ENCODE data around the gene DLG1.

The DLG1 gene

DNA sequence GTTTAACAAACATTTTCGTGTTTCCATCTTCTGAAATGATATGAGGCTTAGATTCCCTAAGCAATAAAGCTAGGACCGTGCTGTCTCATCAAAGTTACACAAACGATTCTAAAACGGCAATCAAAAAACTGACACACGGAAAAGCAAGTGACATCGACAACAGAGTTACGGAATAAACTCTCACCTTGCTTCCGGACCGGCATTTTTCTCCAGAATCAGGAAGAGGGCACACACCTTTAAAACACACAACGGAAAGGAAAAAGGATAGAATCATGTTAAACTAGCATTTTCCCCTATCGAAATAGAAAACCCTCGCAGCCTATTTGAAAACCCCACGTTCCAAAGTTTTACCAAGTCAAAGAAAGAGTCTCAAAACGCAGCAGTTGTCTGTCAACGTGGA lies 1.4 kb downstream of the DLG1 start:
- no peak for TF ChIP-seq ZNF274 (IDR thresholded peaks at IDR 0.05; ENCODE audit: low read depth, low read length)
- H3K9ac ChIP-seq (ENCODE audit: insufficient read length, low read depth): peak overlapping the region; percentile 97
- H3K4me1 ChIP-seq (ENCODE audit: insufficient read depth, insufficient read length): no peaks in the 10 kb centered on the region
- no peaks in the 10 kb centered on the region for H3K9me3 ChIP-seq (ENCODE audit: insufficient read depth, low read length)
- peak overlapping the region; percentile 83 for H3K4me3 ChIP-seq (ENCODE audit: insufficient read length, low read depth)
- H3K27me3 ChIP-seq (ENCODE audit: insufficient read depth, insufficient read length): peaks cover 2% of the 10 kb centered on the region
- H3K36me3 ChIP-seq (ENCODE audit: insufficient read depth, insufficient read length, low read length): peaks cover 46% of the 10 kb centered on the region
- DNase-seq (ENCODE audit: low read depth, low spot score): no peak

DNA sequence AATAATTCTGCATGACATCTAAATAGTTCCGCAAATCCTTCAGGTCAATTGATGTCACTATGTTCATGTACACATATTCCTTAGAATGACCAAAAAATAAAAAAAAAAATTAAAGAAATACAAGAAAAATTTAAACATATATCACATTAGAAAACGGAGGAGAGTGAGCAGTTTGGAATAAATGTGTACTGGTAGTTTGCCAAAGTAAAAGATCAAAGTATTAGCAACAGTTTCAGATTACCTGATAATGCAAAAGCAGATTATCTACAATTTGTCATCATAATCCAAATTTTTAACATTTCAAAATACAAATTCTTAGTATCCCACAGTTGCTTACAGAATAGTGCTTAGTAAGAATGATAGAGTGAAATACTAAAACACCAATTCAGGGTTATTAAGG lies 1.9 kb downstream of the DLG1 start:
- Histone ChIP-seq H3K9ac (ENCODE audit: insufficient read length, low read depth) (peak overlapping the region; percentile 97), H3K36me3 (ENCODE audit: insufficient read depth, insufficient read length, low read length) (peaks cover 51% of the 10 kb centered on the region), H3K4me3 (ENCODE audit: insufficient read length, low read depth) (peak overlapping the region; percentile 83), H3K9me3 (ENCODE audit: insufficient read depth, low read length) (no peaks in the 10 kb centered on the region), H3K27me3 (ENCODE audit: insufficient read depth, insufficient read length) (peaks cover 2% of the 10 kb centered on the region), H3K4me1 (ENCODE audit: insufficient read depth, insufficient read length) (no peaks in the 10 kb centered on the region)
- no peak for DNase-seq (ENCODE audit: low read depth, low spot score)
- TF ChIP-seq ZNF274 (IDR thresholded peaks at IDR 0.05; ENCODE audit: low read depth, low read length) (no peak), YY1 (IDR thresholded peaks at IDR 0.05; ENCODE audit: insufficient read depth, insufficient read length) (no peak), SUZ12 (IDR thresholded peaks at IDR 0.05; ENCODE audit: extremely low read depth, insufficient read depth, insufficient read length) (no peak)

DNA sequence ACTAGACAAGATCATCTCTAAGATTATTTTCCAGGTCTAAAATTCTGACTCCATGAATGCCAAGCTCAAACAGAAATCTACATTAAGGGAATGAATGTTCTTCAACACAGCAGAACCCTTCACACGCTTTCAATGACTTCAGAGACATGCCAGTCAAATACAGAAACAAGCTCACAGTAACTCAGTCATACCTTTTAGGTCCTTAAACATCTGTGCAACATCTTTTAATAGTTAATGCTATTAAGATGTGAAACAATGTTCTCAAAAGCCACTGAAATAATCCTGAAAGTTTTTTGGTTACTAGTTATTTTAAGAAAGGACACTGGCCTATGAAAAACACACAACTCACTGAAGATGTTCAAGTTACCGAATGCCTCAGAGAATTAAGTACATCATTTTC lies 2.5 kb downstream of the DLG1 start:
- H3K4me1 ChIP-seq (ENCODE audit: insufficient read depth, insufficient read length): no peaks in the 10 kb centered on the region
- H3K9ac ChIP-seq (ENCODE audit: insufficient read length, low read depth): no peak overlapping the region
- TF ChIP-seq YY1 (IDR thresholded peaks at IDR 0.05; ENCODE audit: insufficient read depth, insufficient read length) (no peak), ZNF274 (IDR thresholded peaks at IDR 0.05; ENCODE audit: low read depth, low read length) (no peak), SUZ12 (IDR thresholded peaks at IDR 0.05; ENCODE audit: extremely low read depth, insufficient read depth, insufficient read length) (no peak)
- peaks cover 2% of the 10 kb centered on the region for H3K27me3 ChIP-seq (ENCODE audit: insufficient read depth, insufficient read length)
- peaks cover 54% of the 10 kb centered on the region for H3K36me3 ChIP-seq (ENCODE audit: insufficient read depth, insufficient read length, low read length)
- no peak for DNase-seq (ENCODE audit: low read depth, low spot score)
- no peak overlapping the region for H3K4me3 ChIP-seq (ENCODE audit: insufficient read length, low read depth)
- no peaks in the 10 kb centered on the region for H3K9me3 ChIP-seq (ENCODE audit: insufficient read depth, low read length)

DNA sequence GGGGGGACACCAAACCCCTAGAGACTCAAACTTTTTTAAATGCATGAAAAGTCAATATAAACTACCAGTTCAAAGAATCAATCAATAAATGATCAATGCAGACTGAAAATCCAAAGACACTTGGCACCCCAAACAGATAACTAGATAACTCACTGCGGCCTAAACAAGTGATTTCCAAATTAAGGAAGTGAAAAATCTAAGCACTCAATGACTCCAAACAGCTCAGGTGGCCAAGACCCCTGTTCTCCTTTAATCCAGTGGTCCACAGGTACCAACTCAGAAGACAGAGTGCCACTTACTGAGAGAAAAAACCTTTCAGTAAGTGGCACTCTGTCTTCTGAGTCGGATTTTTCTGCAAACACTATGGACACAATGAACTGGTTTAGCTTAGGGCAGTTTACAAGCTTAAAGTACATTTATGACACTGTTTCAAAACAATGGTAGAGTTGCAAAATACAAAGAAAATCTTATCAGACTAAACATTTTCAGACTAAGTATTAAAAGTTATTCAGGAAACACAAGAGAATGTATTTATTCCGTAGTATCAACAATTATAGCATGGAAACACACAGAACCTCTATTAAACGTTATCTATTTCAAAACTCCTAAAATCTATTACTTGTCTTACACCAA lies 4.7 kb downstream of the DLG1 start:
- no peak for DNase-seq (ENCODE audit: low read depth, low spot score)
- peaks cover 71% of the 10 kb centered on the region for H3K36me3 ChIP-seq (ENCODE audit: insufficient read depth, insufficient read length, low read length)
- no peaks in the 10 kb centered on the region for H3K4me1 ChIP-seq (ENCODE audit: insufficient read depth, insufficient read length)
- no peaks in the 10 kb centered on the region for H3K27me3 ChIP-seq (ENCODE audit: insufficient read depth, insufficient read length)
- H3K9ac ChIP-seq (ENCODE audit: insufficient read length, low read depth): no peak overlapping the region
- H3K4me3 ChIP-seq (ENCODE audit: insufficient read length, low read depth): no peak overlapping the region
- TF ChIP-seq YY1 (IDR thresholded peaks at IDR 0.05; ENCODE audit: insufficient read depth, insufficient read length): no peak
- TF ChIP-seq SUZ12 (IDR thresholded peaks at IDR 0.05; ENCODE audit: extremely low read depth, insufficient read depth, insufficient read length): no peak
- no peak for TF ChIP-seq ZNF274 (IDR thresholded peaks at IDR 0.05; ENCODE audit: low read depth, low read length)
- H3K9me3 ChIP-seq (ENCODE audit: insufficient read depth, low read length): no peaks in the 10 kb centered on the region

DNA sequence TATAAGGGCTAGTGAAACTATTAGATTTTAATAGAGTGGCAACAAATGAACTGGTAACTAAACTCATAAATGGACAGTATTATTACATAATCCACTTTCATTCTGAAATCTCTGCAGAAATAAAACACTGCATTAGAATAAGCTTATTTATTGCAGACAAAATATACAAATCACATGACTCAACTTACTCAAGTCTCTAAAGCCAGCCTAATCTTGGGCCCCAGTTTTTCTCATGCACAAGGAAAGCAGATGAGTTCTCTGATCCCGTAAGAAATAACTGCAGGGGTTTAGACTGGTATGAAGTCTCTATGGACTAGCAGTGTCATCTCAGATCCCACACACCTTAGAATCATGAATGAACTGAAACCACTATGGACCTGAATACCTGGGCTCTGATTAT lies 5.8 kb downstream of the DLG1 start:
- Histone ChIP-seq H3K36me3 (ENCODE audit: insufficient read depth, insufficient read length, low read length) (peaks cover 76% of the 10 kb centered on the region), H3K9me3 (ENCODE audit: insufficient read depth, low read length) (no peaks in the 10 kb centered on the region), H3K27me3 (ENCODE audit: insufficient read depth, insufficient read length) (no peaks in the 10 kb centered on the region), H3K4me3 (ENCODE audit: insufficient read length, low read depth) (no peak overlapping the region), H3K4me1 (ENCODE audit: insufficient read depth, insufficient read length) (no peaks in the 10 kb centered on the region), H3K9ac (ENCODE audit: insufficient read length, low read depth) (no peak overlapping the region)
- no peak for DNase-seq (ENCODE audit: low read depth, low spot score)
- no peak for TF ChIP-seq YY1 (IDR thresholded peaks at IDR 0.05; ENCODE audit: insufficient read depth, insufficient read length)
- TF ChIP-seq ZNF274 (IDR thresholded peaks at IDR 0.05; ENCODE audit: low read depth, low read length): no peak
- no peak for TF ChIP-seq SUZ12 (IDR thresholded peaks at IDR 0.05; ENCODE audit: extremely low read depth, insufficient read depth, insufficient read length)

DNA sequence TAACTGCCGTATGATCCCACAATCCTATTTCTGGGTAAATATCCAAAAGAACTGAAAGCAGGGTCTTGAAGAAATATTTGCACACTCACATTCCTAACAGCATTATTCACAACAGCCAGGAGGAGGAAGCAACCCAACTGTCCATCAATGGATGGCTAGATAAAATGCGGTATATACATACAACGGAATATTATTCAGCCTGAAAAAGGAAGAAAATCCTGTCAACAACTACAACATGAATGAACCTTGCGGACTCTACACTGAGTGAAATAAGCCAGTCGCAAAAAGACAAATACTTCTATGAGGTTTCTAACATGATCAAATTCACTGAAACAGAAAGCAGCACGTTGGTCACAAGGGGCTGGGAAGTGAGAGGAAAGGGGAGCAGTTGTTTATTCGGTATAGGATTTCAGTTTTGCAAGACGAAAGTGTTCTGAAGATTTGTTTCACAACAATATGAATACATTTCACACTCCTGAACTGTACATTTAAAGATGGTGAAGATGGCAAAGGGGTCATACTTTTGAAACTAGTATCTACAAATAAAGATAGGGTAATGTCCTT lies 6.2 kb downstream of the DLG1 start:
- no peak for TF ChIP-seq SUZ12 (IDR thresholded peaks at IDR 0.05; ENCODE audit: extremely low read depth, insufficient read depth, insufficient read length)
- TF ChIP-seq ZNF274 (IDR thresholded peaks at IDR 0.05; ENCODE audit: low read depth, low read length): no peak
- TF ChIP-seq YY1 (IDR thresholded peaks at IDR 0.05; ENCODE audit: insufficient read depth, insufficient read length): no peak
- Histone ChIP-seq H3K9ac (ENCODE audit: insufficient read length, low read depth) (no peak overlapping the region), H3K9me3 (ENCODE audit: insufficient read depth, low read length) (no peaks in the 10 kb centered on the region), H3K4me3 (ENCODE audit: insufficient read length, low read depth) (no peak overlapping the region), H3K4me1 (ENCODE audit: insufficient read depth, insufficient read length) (no peaks in the 10 kb centered on the region), H3K36me3 (ENCODE audit: insufficient read depth, insufficient read length, low read length) (peaks cover 81% of the 10 kb centered on the region), H3K27me3 (ENCODE audit: insufficient read depth, insufficient read length) (no peaks in the 10 kb centered on the region)
- no peak for DNase-seq (ENCODE audit: low read depth, low spot score)

DNA sequence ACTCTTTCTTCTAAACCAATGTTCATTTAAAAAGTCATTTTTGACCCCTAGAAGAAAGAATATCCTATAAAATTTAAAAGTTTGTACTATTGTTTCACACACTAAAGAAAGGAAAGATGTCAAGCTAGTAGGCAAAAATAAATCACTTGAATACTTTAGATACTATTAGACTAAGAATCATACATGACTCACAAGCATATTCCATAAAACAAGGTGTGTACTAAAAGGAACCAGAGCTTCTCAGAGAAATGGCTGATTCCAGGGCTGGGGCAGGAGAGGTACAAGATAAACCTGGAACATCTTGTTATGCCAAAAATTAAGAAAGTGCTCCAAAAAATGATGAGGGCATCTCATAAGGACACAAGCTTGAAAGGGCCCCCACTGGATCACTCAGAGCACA lies 8.7 kb downstream of the DLG1 start:
- no peaks in the 10 kb centered on the region for H3K4me1 ChIP-seq (ENCODE audit: insufficient read depth, insufficient read length)
- H3K9ac ChIP-seq (ENCODE audit: insufficient read length, low read depth): no peak overlapping the region
- no peaks in the 10 kb centered on the region for H3K9me3 ChIP-seq (ENCODE audit: insufficient read depth, low read length)
- DNase-seq (ENCODE audit: low read depth, low spot score): no peak
- TF ChIP-seq YY1 (IDR thresholded peaks at IDR 0.05; ENCODE audit: insufficient read depth, insufficient read length): no peak
- no peak for TF ChIP-seq ZNF274 (IDR thresholded peaks at IDR 0.05; ENCODE audit: low read depth, low read length)
- no peak for TF ChIP-seq SUZ12 (IDR thresholded peaks at IDR 0.05; ENCODE audit: extremely low read depth, insufficient read depth, insufficient read length)
- H3K36me3 ChIP-seq (ENCODE audit: insufficient read depth, insufficient read length, low read length): peaks cover 74% of the 10 kb centered on the region
- H3K4me3 ChIP-seq (ENCODE audit: insufficient read length, low read depth): no peak overlapping the region
- no peaks in the 10 kb centered on the region for H3K27me3 ChIP-seq (ENCODE audit: insufficient read depth, insufficient read length)
